ENCODE data around the gene MSMP. TPM values are rescaled to one million over a fixed set of nuclear protein-coding genes. Genes with fewer than 3 reads are reported as not detected.

Gene MSMP
- total RNA-seq, 1 experiment from 2014 or later: not detected

- ChIA-PET POLR2A (ENCODE audit: unreplicated experiment) (no interaction called here), CTCF (no interaction called here)
- DNase-seq: no peak
- Histone ChIP-seq H3K79me2 (ENCODE audit: low read depth) (peaks cover 26% of the 10 kb centered on the region), H3K4me3 (no peak overlapping the region), H3K36me3 (ENCODE audit: low read depth) (no peaks in the 10 kb centered on the region), H3F3A (ENCODE audit: insufficient read depth, low read depth) (peaks cover 3% of the 10 kb centered on the region; the same call in 1 of the 2 replicates), H4K20me1 (ENCODE audit: insufficient read depth) (no peaks in the 10 kb centered on the region), H3K27ac (no peak overlapping the region), H3K4me1 (replicated peaks; ENCODE audit: insufficient read depth) (peaks cover 5% of the 10 kb centered on the region), H2AFZ (no peak overlapping the region), H3K9me3 (ENCODE audit: insufficient read depth, low read depth) (no peaks in the 10 kb centered on the region), H3K27me3 (ENCODE audit: insufficient read depth, low read depth) (no peaks in the 10 kb centered on the region), H3K4me2 (no peak overlapping the region), H3K9me2 (ENCODE audit: insufficient read depth) (no peaks in the 10 kb centered on the region)
- TF ChIP-seq, protein P1, sequence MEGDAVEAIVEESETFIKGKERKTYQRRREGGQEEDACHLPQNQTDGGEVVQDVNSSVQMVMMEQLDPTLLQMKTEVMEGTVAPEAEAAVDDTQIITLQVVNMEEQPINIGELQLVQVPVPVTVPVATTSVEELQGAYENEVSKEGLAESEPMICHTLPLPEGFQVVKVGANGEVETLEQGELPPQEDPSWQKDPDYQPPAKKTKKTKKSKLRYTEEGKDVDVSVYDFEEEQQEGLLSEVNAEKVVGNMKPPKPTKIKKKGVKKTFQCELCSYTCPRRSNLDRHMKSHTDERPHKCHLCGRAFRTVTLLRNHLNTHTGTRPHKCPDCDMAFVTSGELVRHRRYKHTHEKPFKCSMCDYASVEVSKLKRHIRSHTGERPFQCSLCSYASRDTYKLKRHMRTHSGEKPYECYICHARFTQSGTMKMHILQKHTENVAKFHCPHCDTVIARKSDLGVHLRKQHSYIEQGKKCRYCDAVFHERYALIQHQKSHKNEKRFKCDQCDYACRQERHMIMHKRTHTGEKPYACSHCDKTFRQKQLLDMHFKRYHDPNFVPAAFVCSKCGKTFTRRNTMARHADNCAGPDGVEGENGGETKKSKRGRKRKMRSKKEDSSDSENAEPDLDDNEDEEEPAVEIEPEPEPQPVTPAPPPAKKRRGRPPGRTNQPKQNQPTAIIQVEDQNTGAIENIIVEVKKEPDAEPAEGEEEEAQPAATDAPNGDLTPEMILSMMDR (conservative IDR thresholded peaks at IDR 0.05): no peak
- no peak for TF ChIP-seq EZH2 (IDR thresholded peaks at IDR 0.05; ENCODE audit: low read depth)
- intact Hi-C loops (cut with micrococcal nuclease; ENCODE audit: unreplicated experiment): no loop called here
- BruUV-seq (replicated peaks): no TSS peak
Measured at GRCh38 chr9:35763803-35764202, 9.7 kb upstream of the MSMP start.

DNA sequence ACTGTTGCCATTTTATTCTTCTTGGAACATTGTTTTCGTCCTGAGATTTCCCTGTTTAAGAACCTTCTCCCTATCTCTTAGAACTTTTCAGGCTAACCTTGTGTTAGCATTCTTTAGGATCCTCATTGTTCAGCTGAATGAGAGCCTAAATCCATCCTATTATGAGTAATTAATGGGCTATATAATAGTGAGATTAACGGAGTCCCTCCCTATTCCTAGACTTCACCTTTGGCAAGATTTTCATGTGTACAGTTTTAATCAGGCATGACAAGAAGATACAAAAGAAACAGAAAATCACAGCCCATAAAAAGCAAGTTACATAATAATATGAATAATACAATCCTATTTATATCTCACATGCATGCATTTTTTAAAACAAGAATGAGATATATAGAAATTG lies 9.1 kb upstream of the MSMP start:
- Histone ChIP-seq H3K36me3 (ENCODE audit: low read depth) (no peaks in the 10 kb centered on the region), H2AFZ (no peak overlapping the region), H3F3A (ENCODE audit: insufficient read depth, low read depth) (peaks cover 7% of the 10 kb centered on the region; the same call in 1 of the 2 replicates), H3K9me2 (ENCODE audit: insufficient read depth) (no peaks in the 10 kb centered on the region), H3K4me3 (no peak overlapping the region), H3K27ac (no peak overlapping the region), H3K9me3 (ENCODE audit: insufficient read depth, low read depth) (no peaks in the 10 kb centered on the region), H3K4me2 (no peak overlapping the region), H3K4me1 (replicated peaks; ENCODE audit: insufficient read depth) (peaks cover 11% of the 10 kb centered on the region), H4K20me1 (ENCODE audit: insufficient read depth) (no peaks in the 10 kb centered on the region), H3K27me3 (ENCODE audit: insufficient read depth, low read depth) (no peaks in the 10 kb centered on the region), H3K79me2 (ENCODE audit: low read depth) (peaks cover 33% of the 10 kb centered on the region)
- POLR2A ChIA-PET (ENCODE audit: unreplicated experiment): no interaction called here
- CTCF ChIA-PET: no interaction called here
- TF ChIP-seq, protein P1 (conservative IDR thresholded peaks at IDR 0.05): no peak
- no peak for TF ChIP-seq EZH2 (IDR thresholded peaks at IDR 0.05; ENCODE audit: low read depth)
- no peak for DNase-seq
- no TSS peak for BruUV-seq (replicated peaks)
- intact Hi-C loops (cut with micrococcal nuclease; ENCODE audit: unreplicated experiment): no loop called here

DNA sequence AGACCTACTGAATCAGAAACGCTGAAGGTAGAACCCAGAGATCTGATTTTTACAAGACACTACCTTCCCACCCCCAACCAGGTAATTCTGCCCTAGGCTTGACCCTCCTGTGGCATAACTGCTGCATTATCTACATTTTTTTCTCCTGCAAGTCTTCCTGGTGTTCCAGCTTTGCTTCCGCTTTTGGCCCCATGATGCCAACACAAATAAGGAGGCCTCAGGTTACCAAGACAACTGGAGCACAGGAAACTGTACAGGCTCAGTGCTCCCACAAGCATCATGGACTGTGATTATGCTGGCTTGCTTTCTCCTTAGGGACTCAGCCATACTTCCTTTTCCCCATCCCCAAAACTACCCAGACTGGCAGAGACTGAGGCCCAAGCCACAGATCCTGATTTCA lies 6.6 kb upstream of the MSMP start:
- no peaks in the 10 kb centered on the region for H3K36me3 ChIP-seq (ENCODE audit: low read depth)
- POLR2A ChIA-PET (ENCODE audit: unreplicated experiment): interaction anchor here (0.6 kb wide), 1 partner anchor 12 kb away, joined by 7 read pairs; no protein-coding TSS in a partner anchor
- CTCF ChIA-PET: no interaction called here
- BruUV-seq (replicated peaks): no TSS peak
- DNase-seq: peak in 1 of 2 experiments; percentile 40
- H3K79me2 ChIP-seq (ENCODE audit: low read depth): peaks cover 38% of the 10 kb centered on the region
- H2AFZ ChIP-seq: no peak overlapping the region
- no peak for TF ChIP-seq EZH2 (IDR thresholded peaks at IDR 0.05; ENCODE audit: low read depth)
- TF ChIP-seq, protein P1 (conservative IDR thresholded peaks at IDR 0.05): no peak
- H3K9me3 ChIP-seq (ENCODE audit: insufficient read depth, low read depth): no peaks in the 10 kb centered on the region
- H3K4me3 ChIP-seq: no peak overlapping the region
- no peaks in the 10 kb centered on the region for H4K20me1 ChIP-seq (ENCODE audit: insufficient read depth)
- peaks cover 17% of the 10 kb centered on the region for H3K4me1 ChIP-seq (replicated peaks; ENCODE audit: insufficient read depth)
- no peaks in the 10 kb centered on the region for H3K9me2 ChIP-seq (ENCODE audit: insufficient read depth)
- peaks cover 26% of the 10 kb centered on the region for H3F3A ChIP-seq (ENCODE audit: insufficient read depth, low read depth)
- no peak overlapping the region for H3K4me2 ChIP-seq
- no peaks in the 10 kb centered on the region for H3K27me3 ChIP-seq (ENCODE audit: insufficient read depth, low read depth)
- no peak overlapping the region for H3K27ac ChIP-seq
- intact Hi-C loops (cut with micrococcal nuclease; ENCODE audit: unreplicated experiment): no loop called here

All from PC-9 (cell line).